Occipital lobe (tissue), 2 donors: ENCODE data around the gene C1orf226. TPM values are rescaled to one million over a fixed set of nuclear protein-coding genes. Genes with fewer than 3 reads are reported as not detected.

Experiments used
- DNase-seq: peaks from one replicate; lab custom pipeline; 2025; lab: John Stamatoyannopoulos, UW
- total RNA-seq: library from RNA; depleted of rRNA; stranded (reverse); fragments of >200 nt; gene quantifications from one replicate; pipeline ENCODE4 v1.2.3, GENCODE V29; 2014

The C1orf226 gene
- total RNA-seq, 1 donor from 2014 or later = 1.1 TPM

- DNase-seq = no peak
Measured at GRCh38 chr1:162384116-162384515, 2.6 kb downstream of the C1orf226 start.

DNA sequence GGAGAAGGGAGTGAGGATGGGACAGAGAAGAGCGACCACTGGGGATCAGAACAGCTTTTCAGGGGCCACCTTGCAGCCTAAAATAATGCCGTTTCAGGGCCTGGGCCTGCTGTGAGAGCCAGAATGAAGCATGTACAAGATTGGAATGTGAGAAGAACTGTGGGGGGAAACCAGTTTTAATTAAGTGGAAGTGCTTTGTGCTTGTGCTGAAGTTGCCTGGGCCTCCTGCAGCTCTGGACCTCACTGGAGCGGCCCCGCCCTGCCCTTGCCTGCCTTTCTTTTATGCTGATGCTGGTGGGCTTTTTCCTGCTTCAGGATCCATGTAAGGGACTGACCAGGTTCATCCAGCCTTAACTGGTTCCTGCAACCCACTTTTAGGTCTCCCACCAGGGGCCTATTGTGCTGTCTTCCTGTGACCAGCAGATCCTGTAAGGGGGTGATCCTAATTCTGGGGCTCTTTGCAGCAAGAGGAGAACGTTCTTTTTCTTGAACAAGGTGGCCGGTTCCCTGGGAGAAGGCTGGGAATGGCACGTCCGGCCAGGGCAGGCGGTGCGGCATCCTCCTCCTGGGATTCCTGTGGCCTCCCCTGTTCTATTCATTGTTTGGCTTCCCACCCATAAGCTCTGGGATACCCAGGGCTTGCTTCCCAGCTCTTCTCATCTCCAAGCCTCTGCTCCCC is 3.2 kb downstream of the C1orf226 start:
- DNase-seq = no peak

GRCh38 chr1:162385280-162385623 is 3.7 kb downstream of the C1orf226 start:
- DNase-seq = no peak

DNA sequence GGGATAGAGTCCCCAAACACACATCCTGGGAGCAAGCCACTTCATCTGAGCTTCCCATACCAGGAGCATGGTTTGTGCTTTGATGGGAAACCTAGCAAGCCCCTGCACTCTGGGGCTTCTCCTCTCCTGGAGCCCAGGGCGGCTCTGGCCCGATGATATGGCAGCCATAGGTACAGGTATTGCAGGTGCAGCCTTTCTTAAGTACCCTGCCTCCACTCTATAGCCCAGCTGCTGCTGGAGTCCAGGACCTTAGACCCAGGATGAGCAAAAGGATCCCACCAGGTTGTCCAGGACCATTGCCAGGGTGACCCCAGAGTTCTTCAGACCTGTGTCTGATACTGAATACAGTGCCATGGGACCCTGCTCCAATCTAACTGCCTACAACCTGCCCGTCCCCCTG is 4.2 kb downstream of the C1orf226 start:
- no peak for DNase-seq

- DNase-seq = no peak
Measured at GRCh38 chr1:162386292-162387225, 5.0 kb downstream of the C1orf226 start.

- no peak for DNase-seq
Measured at GRCh38 chr1:162387226-162388082, 5.9 kb downstream of the C1orf226 start.

GRCh38 chr1:162388083-162388594 is 6.6 kb downstream of the C1orf226 start:
- DNase-seq = no peak

DNA sequence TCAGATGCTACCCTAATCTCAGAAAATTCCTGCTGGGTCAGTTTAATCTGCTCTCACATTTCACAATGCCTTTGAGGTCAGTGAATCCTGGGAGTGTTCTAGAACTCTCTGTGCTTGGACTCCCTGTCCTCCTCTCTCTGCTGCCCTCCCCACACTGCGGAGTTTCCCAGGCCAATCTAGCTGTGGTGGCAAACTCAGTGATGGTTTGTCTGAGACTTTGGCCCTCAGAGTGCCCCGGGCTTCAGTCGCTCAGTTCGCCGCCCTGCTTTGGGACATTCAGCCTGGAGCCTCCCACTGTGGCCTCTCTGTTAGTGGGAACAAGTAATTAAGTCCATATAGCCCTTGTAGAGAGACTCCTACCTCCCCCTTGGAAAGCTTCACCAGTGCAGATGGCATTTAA is 7.1 kb downstream of the C1orf226 start:
- DNase-seq = no peak

DNA sequence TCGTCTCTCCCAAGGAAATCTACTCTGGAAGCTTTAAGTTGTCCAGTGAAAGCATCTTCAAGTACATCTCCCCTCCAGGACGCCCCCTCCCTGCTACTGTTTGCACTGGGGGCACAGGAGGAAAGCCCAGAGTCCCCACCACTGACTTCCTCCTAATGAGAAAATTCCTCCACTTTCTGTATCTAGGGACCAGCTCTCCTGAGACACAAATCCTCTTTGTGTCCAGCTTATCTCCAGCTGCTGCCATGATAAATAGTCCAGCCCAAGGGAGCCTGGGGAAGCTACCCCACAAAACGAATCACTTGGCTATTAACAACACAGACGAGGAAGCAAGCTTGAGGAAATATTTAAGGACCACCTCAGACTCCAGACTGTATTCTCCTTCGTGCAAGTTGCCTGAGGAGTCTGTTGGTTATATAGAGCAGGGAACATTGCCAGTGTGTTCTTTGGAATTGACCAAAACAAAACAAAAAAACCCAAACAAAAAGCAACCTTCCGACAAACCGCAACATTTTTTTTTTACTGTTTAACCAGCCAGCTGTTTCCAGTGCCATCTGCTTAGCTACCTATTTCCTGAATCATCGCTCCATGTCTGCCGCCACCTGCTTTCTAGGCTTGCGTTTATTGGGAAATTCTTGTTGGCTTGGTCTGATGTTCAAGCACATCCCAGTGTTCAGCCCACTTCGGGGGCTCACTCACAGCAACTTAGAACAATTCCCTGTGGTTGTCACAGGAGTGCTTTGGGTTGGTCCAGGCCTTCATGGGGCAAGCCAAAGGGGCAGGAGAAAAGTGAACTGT is 7.7 kb downstream of the C1orf226 start:
- no peak for DNase-seq

DNA sequence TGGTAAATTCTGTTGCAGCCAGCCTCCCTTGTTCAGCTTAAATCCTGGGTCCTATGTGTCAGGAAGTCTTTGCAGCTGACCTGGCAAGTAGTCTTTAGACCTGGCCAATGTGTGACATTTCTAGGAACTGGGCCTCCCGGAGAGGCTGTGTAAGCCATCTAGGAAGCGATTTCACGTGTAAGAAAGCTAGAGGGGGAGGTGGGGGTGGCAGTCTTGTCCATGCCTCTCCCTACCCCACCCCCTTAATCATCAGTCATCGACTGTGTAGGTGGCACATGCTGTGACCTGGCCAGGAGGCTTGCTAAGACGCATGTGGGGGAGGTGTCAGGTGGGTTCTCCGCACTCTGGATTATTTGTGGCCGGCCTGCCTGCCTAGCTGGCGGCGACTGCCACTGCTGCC is 8.4 kb downstream of the C1orf226 start:
- no peak for DNase-seq

DNA sequence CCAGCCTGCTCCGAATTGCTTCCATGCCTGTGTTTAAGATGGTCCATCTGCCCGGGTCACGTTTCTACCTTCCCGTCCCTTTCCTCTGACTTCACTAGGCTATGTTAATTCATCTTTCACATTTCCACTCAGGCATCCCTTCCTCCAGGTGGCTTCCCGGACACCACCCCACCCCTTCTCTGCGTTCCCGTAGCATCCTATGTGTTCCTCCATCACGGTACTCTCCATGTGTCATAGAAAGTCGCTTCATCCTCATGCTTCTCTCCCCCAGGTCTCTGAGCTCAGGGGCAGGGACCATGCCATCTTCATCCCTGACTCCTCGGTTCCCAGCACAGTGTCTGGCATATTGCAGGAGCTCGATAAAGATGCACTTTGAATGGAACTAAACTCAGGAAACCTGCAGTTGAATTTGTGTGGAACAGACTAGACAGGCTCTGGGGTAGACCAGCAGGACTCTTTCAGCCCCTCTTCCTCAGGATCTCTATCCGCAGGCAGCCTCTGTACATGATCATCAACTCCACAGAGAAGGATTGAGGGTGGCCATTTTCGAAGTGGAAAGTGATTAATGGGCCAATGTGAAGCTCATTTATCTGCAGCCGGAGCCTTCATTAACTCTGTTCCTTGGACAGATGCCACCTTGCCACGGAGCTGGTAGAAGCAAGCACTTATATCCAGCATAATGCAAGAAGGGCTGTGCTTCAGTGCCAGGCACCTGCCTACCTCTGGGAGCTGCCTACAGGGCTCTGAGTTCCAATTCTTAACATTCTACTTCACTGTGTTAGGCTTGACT is 9.1 kb downstream of the C1orf226 start:
- no peak for DNase-seq

GRCh38 chr1:162391790-162392563 is 10.4 kb downstream of the C1orf226 start:
- DNase-seq = no peak

- no peak for DNase-seq
Measured at GRCh38 chr1:162396201-162396906, 14.8 kb downstream of the C1orf226 start.

- DNase-seq = no peak
Measured at GRCh38 chr1:162397039-162397448, 15.5 kb downstream of the C1orf226 start.

- no peak for DNase-seq
Measured at GRCh38 chr1:162397943-162398560, 16.5 kb downstream of the C1orf226 start.

DNA sequence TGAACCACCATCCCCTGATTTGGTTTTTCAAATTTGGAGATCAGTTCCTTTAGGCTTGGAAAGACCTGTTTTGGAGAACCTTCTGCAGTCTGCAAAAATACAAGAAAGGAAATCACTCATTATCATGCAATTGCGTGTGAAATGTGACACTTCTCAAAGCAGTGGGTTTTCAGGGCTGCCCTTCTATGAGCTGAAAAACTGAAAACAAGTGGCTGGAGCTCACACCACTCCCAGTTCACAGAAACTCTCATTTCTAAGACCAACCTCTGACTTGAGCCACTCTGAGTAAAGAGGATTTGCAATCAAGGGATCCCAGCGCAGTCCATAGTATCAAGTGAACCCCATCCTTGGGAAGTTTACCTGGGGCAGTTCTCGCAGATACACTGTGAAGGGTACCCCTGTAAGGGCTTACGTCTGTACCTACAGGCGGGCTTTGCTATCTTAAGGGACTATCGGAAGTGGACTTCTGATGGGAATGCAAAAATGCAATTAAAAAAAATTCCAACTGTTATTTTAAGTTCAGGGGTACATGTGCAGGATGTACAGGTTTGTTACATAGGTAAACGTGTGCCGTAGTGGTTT is 17.6 kb downstream of the C1orf226 start:
- DNase-seq = no peak

GRCh38 chr1:162400790-162401355 is 19.3 kb downstream of the C1orf226 start:
- DNase-seq = no peak
